Duodenal mucosa (tissue), 2 donors: Measurements from ENCODE around the gene FILIP1L.

Experiments used
- H3K27ac ChIP-seq: one replicate; pipeline ENCODE4 v1.7.0; 2013; ENCODE audit warnings: low read depth, low read length
- H3K27me3 ChIP-seq, 2 donors: one replicate each; pipeline ENCODE4 v1.7.0; 2013; ENCODE audit warnings: low read length in 2 of 2, control low read depth in 1 of 2; ENCODE audit not compliant: insufficient read depth in 2 of 2, control insufficient read depth in 1 of 2
- H3K36me3 ChIP-seq, 2 donors: one replicate each; pipeline ENCODE4 v1.7.0; 2013; ENCODE audit warnings: low read length in 2 of 2, control low read depth in 1 of 2; ENCODE audit not compliant: insufficient read depth in 2 of 2, control insufficient read depth in 1 of 2
- H3K4me1 ChIP-seq, 2 donors: one replicate each; pipeline ENCODE4 v1.7.0; 2013; ENCODE audit warnings: low read length in 2 of 2, control low read depth in 1 of 2; ENCODE audit not compliant: insufficient read depth in 2 of 2, control insufficient read depth in 1 of 2
- H3K4me3 ChIP-seq, 2 donors: one replicate each; pipeline ENCODE4 v1.7.0; 2013; ENCODE audit warnings: low read length in 2 of 2, low read depth in 1 of 2
- H3K9ac ChIP-seq, 2 donors: one replicate each; pipeline ENCODE4 v1.7.0; 2013; ENCODE audit warnings: low read length in 2 of 2, low read depth in 1 of 2
- H3K9me3 ChIP-seq, 2 donors: one replicate each; pipeline ENCODE4 v1.7.0; 2013; ENCODE audit warnings: low read length in 2 of 2, control low read depth in 1 of 2; ENCODE audit not compliant: control insufficient read depth in 1 of 2

The FILIP1L gene

GRCh38 chr3:100127792-100128191 lies 13.5 kb upstream of the FILIP1L start:
- no peaks in the 10 kb centered on the region for H3K36me3 ChIP-seq
- H3K9me3 ChIP-seq = no peaks in the 10 kb centered on the region
- H3K9ac ChIP-seq = no peak overlapping the region
- no peak overlapping the region for H3K4me3 ChIP-seq
- H3K27me3 ChIP-seq = no peaks in the 10 kb centered on the region
- H3K4me1 ChIP-seq = no peaks in the 10 kb centered on the region
- no peak overlapping the region for H3K27ac ChIP-seq

GRCh38 chr3:100125161-100125938 lies 11.0 kb upstream of the FILIP1L start:
- H3K27ac ChIP-seq = no peak overlapping the region
- H3K27me3 ChIP-seq = no peaks in the 10 kb centered on the region
- H3K36me3 ChIP-seq = no peaks in the 10 kb centered on the region
- no peaks in the 10 kb centered on the region for H3K9me3 ChIP-seq
- no peaks in the 10 kb centered on the region for H3K4me1 ChIP-seq
- H3K9ac ChIP-seq = no peak overlapping the region
- no peak overlapping the region for H3K4me3 ChIP-seq

- Histone ChIP-seq H3K9ac (no peak overlapping the region), H3K4me1 (no peaks in the 10 kb centered on the region), H3K4me3 (no peak overlapping the region), H3K36me3 (no peaks in the 10 kb centered on the region), H3K27ac (no peak overlapping the region), H3K9me3 (no peaks in the 10 kb centered on the region), H3K27me3 (no peaks in the 10 kb centered on the region)
These were observed 10.0 kb upstream of the FILIP1L start for GRCh38 chr3:100124201-100124761.

GRCh38 chr3:100123112-100123511 lies 8.8 kb upstream of the FILIP1L start:
- Histone ChIP-seq H3K9me3 (no peaks in the 10 kb centered on the region), H3K4me1 (no peaks in the 10 kb centered on the region), H3K4me3 (no peak overlapping the region), H3K9ac (no peak overlapping the region), H3K36me3 (no peaks in the 10 kb centered on the region), H3K27ac (no peak overlapping the region), H3K27me3 (no peaks in the 10 kb centered on the region)

- H3K27me3 ChIP-seq = no peaks in the 10 kb centered on the region
- H3K9me3 ChIP-seq = no peaks in the 10 kb centered on the region
- no peak overlapping the region for H3K9ac ChIP-seq
- H3K27ac ChIP-seq = no peak overlapping the region
- H3K36me3 ChIP-seq = no peaks in the 10 kb centered on the region
- H3K4me1 ChIP-seq = no peaks in the 10 kb centered on the region
- no peak overlapping the region for H3K4me3 ChIP-seq
These were observed 8.0 kb upstream of the FILIP1L start for GRCh38 chr3:100122321-100122720.

GRCh38 chr3:100120693-100121092 lies 6.4 kb upstream of the FILIP1L start:
- H3K9ac ChIP-seq = no peak overlapping the region
- H3K27me3 ChIP-seq = no peaks in the 10 kb centered on the region
- no peak overlapping the region for H3K27ac ChIP-seq
- no peaks in the 10 kb centered on the region for H3K9me3 ChIP-seq
- no peaks in the 10 kb centered on the region for H3K36me3 ChIP-seq
- no peak overlapping the region for H3K4me3 ChIP-seq
- H3K4me1 ChIP-seq = no peaks in the 10 kb centered on the region

GRCh38 chr3:100120012-100120411 lies 5.7 kb upstream of the FILIP1L start:
- Histone ChIP-seq H3K9ac (no peak overlapping the region), H3K27ac (no peak overlapping the region), H3K36me3 (no peaks in the 10 kb centered on the region), H3K4me3 (no peak overlapping the region), H3K27me3 (no peaks in the 10 kb centered on the region), H3K4me1 (no peaks in the 10 kb centered on the region), H3K9me3 (no peaks in the 10 kb centered on the region)

GRCh38 chr3:100117093-100117492 lies 2.8 kb upstream of the FILIP1L start:
- no peaks in the 10 kb centered on the region for H3K4me1 ChIP-seq

GRCh38 chr3:100113723-100114412 lies 433 bp downstream of the FILIP1L start:
- H3K9ac ChIP-seq = no peak overlapping the region
- no peaks in the 10 kb centered on the region for H3K4me1 ChIP-seq
- no peaks in the 10 kb centered on the region for H3K27me3 ChIP-seq
- H3K27ac ChIP-seq = no peak overlapping the region
- no peak overlapping the region for H3K4me3 ChIP-seq
- no peaks in the 10 kb centered on the region for H3K36me3 ChIP-seq
- no peaks in the 10 kb centered on the region for H3K9me3 ChIP-seq

More at GRCh38 chr3:100117093-100117492, 2.8 kb upstream of the FILIP1L start:
- H3K27me3 ChIP-seq = no peaks in the 10 kb centered on the region
- H3K4me3 ChIP-seq = no peak overlapping the region
- no peaks in the 10 kb centered on the region for H3K9me3 ChIP-seq
- H3K9ac ChIP-seq = no peak overlapping the region
- H3K36me3 ChIP-seq = no peaks in the 10 kb centered on the region
- H3K27ac ChIP-seq = no peak overlapping the region

GRCh38 chr3:100111728-100112127 lies 2.6 kb downstream of the FILIP1L start:
- Histone ChIP-seq H3K9ac (no peak overlapping the region), H3K9me3 (no peaks in the 10 kb centered on the region), H3K27ac (no peak overlapping the region), H3K36me3 (no peaks in the 10 kb centered on the region), H3K27me3 (no peaks in the 10 kb centered on the region), H3K4me1 (no peaks in the 10 kb centered on the region), H3K4me3 (no peak overlapping the region)
